ENCODE results near the gene GYS2.

GRCh38 chr12:21627924-21628323, 23.3 kb upstream of the GYS2 start:
- TF ChIP-seq CTCF (IDR thresholded peaks at IDR 0.05) (no peak), POLR2A (IDR thresholded peaks at IDR 0.05) (no peak)

Data from uterus (tissue), 2 donors.